Endothelial cell of hepatic sinusoid (primary cell): ENCODE measurements around the gene PHLDB1.

Experiments
- in situ Hi-C: cut with HindIII; loops from 2 replicates; pipeline ENCODE4 v1.10.0; 2017; ENCODE audit warnings: low sequenced_read_pairs

The PHLDB1 gene

DNA sequence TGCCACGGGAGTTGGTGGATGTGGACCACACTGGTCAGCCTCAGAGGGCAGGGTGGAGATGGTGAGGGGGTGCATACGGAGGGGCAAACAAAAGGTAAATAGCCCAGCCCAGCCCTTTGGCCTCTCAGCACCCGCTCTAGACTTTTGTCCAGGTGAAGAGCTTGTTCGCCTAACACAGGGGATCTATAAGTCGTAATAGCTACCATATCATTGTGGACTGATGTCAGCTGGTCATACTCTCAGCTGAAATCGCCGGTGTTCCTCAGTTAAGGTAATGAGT lies 99.1 kb downstream of the PHLDB1 start:
- in situ Hi-C loops, result loop anchor here (5.0 to 10.0 kb wide), 2 partner anchors 88 to 241 kb away; partner anchors contain the start of gene DDX6
